ENCODE results near the gene PDE7B. TPM values are rescaled to one million over a fixed set of nuclear protein-coding genes. Genes with fewer than 3 reads are reported as not detected.
"Not testable (repeated sequence)": the region's sequence is repeated elsewhere in the genome, so short reads cannot be mapped to it uniquely, and the experiment has no call there.

The PDE7B gene
- total RNA-seq, 2 experiments from 2014 or later = 0.38 to 0.40 TPM

DNA sequence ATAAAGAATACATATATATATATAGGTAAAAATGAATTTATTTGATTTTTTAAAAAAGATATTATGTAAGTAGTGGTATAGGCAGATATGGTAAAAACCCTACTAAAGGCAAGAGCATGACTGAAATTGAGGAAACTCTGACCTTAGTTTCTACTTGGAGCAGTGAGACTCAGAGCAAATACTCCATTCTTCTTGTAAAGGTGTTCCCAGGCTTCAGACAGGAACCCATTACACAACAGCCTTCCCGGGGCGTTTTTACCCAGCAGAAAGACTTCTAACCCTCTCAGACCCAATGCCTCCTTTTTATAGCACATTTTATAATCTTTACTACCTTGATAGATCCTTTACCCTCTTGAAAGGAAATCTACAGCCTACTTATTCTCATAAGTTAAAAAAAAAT, 274.1 kb downstream of the PDE7B start:
- CTCF ChIA-PET = no interaction called here
- POLR2A ChIA-PET = no interaction called here

DNA sequence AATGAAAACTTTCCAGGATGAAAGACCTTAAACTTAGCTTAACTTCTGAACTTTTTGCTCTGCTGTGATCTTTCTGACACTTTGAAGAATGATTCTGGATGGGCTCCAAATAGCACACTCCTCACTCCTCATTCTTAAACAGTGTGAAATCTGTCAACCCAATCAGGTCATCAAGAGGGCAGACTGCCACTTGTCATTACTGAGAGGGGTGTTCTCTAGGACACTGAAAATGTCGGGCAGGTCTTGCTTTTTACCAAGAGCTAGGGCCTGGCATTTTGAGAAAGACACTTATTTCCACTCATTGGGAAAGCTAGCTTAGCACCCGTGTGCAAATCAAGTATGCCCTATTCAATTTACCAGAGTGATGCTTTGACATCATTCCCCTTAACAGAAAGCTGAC, 276.4 kb downstream of the PDE7B start:
- CTCF ChIA-PET = no interaction called here
- POLR2A ChIA-PET = no interaction called here

DNA sequence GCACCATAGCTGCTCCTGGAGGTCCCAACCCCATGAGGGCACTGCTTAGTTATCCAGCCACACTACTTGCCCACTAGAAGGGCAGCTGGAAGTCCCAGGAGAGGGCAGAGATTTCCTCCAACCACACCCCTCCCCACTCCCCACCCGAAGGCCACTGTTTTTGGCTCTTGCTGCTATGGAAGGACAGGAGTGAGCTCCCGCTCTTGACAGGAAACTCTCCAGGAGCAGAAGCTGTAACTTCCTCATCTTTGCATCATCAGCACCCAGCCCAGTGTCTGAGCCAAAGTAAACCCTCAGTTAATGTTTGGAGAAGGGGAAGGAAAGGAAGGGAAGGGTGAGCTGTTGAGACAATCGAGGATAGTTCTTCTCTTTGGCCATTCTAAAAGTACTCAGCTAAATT, 277.9 kb downstream of the PDE7B start:
- CTCF ChIA-PET = no interaction called here
- POLR2A ChIA-PET = no interaction called here

DNA sequence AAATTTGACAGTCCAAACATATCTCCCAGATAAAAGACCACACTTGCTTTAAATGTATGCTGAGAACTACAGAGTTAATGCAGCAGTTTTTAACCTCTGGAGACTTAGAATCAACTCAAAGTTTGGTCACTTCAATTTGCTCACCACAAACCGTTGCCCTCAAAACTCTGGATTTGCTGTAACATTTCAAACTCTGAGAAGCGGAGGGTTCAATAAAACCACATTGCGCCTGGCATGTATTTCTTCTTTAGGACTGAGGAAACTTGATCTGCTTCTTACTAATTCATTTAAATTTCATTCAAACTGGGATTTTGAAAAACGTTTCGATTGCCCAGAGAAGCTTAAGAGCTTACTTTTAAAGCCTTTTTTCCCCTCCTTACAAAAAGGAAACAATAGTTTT, 282.8 kb downstream of the PDE7B start:
- ChIA-PET POLR2A (no interaction called here), CTCF (interaction anchor here (0.7 kb wide), 1 partner anchor 221 kb away, joined by 7 read pairs; no protein-coding TSS in a partner anchor)

DNA sequence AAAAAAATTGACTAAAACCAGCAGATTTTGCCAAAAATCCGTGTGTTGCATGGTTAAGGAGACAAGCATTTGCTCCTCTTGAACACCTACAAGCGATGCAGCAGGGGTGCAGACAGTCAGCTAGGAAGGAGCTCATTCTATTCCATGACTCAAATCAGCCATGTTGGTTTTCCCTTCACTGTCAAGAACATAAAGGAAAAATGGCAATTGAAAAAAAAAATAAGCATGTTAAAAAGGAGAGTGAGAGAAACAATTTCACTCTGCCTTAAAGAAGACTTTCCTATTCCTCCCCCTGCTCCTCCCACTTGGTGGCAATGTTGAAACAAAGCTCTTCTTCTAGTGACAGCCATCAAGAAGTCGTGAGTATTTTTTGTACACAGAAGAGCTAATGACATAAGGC, 283.2 kb downstream of the PDE7B start:
- CTCF ChIA-PET = interaction anchor here (0.7 kb wide), 1 partner anchor 222 kb away, joined by 7 read pairs; no protein-coding TSS in a partner anchor
- POLR2A ChIA-PET = no interaction called here

DNA sequence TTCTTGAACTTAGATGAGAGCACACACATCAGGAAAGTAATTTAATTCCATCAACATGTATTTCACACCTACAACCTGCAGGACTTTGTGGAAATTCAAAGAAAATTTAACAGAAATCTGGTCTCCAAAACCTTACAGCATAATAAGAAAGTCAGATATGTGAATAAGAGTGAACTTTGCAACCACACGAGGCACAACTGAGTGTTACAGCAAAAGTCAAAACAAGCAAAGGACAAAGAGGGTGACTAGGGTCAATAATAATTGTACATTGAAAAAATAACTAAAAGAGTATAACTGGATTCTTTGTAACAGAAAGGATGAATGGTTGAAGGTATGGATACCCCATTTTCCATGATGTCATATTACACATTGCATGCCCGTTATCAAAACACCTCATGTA, 284.8 kb downstream of the PDE7B start:
- POLR2A ChIA-PET = no interaction called here
- CTCF ChIA-PET = no interaction called here

DNA sequence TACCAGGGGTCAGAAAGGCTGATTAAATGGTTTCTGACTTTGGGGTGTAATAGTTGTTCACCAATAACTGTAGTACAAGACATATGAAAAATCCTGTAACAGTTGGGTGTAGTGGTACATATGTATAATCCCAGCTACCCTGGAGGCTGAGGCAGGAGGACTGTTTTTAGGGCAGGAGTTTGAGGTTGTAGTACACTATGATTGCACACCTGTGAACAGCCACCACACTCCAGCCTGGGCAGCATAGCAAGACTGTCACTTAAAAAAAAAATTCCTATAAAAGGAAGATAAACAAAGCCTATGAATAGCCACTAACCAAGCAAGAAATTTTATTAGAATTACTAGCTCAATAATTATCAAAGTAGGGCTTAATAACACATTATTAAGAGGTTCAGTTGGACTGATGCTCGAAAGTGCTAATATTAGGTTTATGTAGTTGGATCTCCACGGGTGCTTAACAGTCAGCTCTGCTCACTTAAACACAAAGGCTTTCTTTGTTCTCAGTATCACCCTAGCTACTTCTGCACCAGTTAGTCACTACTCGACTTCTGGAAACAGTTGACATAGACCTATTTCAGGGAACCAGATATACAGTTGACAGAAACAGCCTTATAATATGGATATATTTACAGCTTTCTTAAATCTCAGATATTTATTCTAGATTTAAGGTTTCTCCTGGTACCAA, 285.6 kb downstream of the PDE7B start:
- ChIA-PET POLR2A (no interaction called here), CTCF (no interaction called here)

DNA sequence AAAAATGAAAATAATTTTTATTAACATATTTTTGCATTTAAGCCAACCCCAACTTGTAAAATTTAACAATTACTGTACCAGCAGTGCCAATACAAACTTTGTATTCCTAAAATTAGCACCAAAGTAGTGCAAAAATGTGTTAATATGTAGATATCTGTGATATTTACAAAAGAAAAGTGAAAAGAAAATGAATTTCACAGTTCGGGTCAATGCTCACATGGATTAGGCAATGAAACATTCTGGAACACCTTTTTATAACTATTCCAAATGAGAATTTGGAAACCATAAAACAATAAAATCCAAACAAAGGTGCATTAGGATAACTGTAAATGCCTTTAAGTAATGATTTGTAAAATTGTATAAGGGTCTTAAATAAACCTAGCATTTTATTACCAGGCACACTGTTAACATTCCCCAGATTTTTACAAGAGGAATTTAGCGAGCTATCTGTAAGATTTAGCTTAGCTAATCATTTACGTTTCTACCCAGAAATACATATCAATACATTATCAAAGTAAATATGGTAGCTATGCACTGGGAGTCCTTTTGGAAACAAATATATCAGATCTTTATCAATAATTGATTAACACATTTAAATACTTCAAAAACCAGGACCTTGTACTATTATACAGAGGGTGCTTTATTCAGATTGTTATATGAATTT, 286.4 kb downstream of the PDE7B start:
- CTCF ChIA-PET = no interaction called here
- POLR2A ChIA-PET = no interaction called here

DNA sequence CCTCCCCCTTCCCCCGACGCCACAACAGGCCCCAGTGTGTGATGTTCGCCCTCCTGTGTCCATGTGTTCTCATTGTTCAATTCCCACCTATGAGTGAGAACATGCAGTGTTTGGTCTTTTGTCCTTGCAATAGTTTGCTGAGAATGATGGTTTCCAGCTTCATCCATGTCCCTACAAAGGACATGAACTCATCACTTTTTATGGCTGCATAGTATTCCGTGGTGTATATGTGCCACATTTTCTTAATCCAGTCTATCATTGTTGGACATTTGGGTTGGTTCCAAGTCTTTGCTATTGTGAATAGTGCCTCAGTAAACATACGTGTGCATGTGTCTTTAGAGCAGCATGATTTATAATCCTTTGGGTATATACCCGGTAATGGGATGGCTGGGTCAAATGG, 287.6 kb downstream of the PDE7B start:
- POLR2A ChIA-PET, CTCF ChIA-PET: not testable (repeated sequence)

DNA sequence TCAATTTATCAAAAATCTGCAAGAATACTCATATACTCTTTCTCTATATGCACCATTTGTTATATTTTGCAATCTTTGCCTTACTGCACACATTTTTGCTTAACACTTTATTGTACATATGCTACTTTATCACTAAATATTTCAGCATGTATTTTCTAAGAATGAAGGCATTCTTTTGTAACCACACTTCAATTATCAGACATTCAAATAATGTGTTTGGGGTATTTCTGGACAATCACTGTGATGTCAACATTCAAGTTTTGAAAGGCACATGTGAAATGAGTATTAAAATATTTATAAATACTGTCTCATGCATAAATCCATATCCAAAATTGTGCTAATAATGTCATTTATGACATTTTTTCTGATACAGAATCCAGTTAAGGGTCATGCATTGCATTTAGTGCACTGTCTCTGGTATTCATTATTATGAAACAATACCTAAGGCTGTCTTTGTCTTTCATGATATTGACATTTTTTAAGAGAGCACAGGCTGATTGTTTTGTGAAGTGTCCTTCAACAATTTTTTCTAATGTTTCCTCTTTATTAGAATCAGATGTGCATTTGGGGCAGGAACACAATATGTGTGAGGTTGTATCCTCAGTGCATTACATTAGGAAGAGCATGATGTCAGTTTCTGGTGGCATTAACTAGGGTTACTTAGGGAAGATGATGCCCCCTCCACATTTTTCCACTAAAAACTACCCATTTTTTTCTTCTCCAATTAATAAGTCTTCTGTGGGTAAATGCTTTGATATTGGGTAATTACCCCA, 292.9 kb downstream of the PDE7B start:
- ChIA-PET POLR2A (no interaction called here), CTCF (no interaction called here)

DNA sequence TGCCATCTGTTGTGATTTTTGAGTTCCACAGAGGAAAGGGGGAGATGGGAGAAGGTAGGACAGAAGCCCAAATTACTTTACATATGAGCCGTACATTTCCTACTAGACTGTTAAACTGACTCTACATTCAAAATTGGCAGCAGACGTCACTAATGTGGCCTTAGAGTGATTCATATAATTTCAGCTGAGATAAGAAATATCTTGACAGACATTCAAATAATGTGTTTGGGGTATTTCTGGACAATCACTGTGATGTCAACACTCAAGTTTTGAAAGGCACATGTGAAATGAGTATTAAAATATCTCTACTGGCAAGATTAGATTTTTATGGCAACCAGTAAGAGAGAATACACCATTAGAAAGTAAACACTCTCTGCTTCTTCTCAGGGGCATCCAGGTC, 294.6 kb downstream of the PDE7B start:
- CTCF ChIA-PET = no interaction called here

DNA sequence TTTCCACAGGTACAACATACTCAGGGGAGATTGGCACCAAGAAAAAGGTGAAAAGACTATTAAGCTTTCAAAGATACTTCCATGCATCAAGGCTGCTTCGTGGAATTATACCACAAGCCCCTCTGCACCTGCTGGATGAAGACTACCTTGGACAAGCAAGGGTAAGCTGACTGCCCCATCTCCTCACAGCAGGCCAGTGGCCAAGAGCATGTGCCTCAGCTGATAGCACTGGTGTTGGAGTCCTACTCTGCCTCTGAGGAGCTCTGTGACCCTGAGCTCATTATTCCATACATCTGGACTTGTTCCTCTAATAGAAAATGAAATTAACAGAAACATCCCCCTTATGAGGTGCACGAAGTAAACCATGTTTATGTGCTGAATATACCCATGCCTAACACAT, 295.8 kb downstream of the PDE7B start:
- ChIA-PET CTCF (no interaction called here), POLR2A (no interaction called here)

More for the DNA sequence above, 294.6 kb downstream of the PDE7B start:
- POLR2A ChIA-PET = no interaction called here

DNA sequence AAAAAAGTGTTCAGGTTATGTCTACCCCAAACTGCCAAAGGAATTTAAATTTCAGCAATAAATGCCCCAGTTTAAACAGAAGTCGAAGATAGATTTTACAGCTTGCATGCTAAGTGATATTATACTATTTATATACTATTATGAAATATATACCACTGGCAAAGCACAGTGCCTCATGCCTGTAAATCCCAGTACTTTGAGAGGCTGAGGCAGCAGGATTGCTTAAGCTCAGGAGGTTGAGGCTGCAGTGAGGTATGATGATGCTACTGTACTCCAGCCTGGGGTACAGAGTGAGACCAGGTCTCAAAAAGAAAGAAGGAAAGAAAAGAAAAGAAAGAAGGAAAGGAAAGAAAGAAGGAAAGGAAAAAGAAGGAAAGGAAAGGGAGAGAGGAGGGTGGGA, 296.6 kb downstream of the PDE7B start:
- ChIA-PET POLR2A (no interaction called here), CTCF (no interaction called here)

DNA sequence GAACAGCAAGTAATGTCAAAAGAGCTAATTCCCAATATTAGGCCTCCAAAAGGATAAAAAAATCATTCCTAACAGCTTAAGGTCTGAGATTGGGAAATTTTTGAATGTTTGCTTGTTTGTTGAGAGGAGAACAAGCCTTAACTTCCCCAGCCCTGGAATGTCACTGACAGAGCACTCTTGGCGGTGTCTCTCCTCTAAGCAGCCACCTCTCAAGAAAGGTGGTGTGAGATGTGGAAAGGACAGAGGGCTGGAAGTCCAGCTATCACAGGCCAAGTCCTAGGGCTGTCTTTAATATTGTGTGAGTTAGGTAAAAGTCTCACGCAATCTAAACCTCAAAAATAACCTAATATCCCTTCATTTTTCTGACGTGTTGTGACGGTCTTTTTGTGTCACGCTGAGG, 297.0 kb downstream of the PDE7B start:
- ChIA-PET CTCF (no interaction called here), POLR2A (no interaction called here)

DNA sequence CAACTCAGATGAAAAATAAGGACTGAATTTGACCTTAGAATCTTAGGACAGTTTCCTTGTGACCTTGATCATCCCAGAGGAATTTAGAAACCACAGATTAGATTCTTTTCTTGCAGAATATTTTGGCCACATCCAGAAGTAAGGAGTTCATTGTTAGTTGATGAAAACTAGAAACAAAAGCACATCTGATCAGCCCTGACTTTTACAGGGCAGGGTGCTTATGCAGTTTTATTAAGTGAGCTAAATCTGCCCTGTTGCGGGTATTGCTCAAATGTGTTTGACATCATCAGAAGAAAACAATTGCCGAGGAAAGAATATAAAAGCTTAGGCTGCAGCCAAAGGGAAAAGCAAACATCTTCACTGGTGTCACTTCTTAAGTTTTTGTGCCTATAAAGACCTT, 297.8 kb downstream of the PDE7B start:
- ChIA-PET CTCF (no interaction called here), POLR2A (no interaction called here)

DNA sequence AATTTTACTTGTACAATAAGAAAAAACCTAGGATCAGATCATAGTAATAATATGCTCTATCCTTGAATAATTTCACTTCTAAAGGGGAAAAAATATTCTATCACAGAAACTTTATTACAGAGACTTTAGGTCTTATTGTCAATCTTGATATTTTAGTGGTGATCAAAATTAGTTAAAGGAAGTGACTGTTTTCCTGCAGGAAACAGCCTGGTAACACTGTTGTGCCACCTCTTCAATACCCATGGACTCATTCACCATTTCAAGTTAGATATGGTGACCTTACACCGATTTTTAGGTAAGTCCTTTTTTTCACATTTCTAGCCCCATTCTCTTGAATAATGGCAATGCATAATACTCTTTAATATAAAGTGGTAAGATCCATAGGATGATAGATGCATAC, 299.5 kb downstream of the PDE7B start:
- POLR2A ChIA-PET = no interaction called here
- CTCF ChIA-PET = no interaction called here

DNA sequence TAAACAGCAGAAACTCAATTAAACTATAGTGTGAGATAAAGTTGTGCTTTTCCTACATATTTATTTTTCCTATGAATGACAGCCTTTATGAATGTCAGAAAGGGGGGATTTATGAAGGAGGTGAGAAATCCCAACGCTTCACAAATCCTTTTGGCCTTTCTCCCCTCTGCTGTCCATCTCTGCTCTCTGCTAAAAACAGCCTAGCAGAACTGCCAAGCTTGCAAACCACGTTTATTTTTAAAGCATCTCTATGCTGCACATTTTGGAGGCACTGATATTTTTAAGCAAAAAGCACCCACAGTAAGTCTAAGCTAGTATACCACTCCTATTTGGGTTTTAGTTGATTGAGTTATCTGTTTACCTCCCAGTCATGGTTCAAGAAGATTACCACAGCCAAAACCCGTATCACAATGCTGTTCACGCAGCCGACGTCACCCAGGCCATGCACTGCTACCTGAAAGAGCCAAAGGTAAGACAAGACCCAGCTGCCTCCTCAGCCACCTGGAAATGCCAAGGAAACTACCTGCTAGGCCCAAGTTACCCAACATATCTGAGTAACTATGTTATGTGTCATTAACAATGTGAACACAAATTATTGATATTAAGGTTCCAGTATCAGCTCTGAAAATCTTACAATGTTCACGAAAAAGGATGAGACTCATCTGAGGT, 302.3 kb downstream of the PDE7B start:
- POLR2A ChIA-PET = interaction anchor here (0.6 kb wide), 1 partner anchor 226 kb away, joined by 4 read pairs; no protein-coding TSS in a partner anchor
- CTCF ChIA-PET = no interaction called here

DNA sequence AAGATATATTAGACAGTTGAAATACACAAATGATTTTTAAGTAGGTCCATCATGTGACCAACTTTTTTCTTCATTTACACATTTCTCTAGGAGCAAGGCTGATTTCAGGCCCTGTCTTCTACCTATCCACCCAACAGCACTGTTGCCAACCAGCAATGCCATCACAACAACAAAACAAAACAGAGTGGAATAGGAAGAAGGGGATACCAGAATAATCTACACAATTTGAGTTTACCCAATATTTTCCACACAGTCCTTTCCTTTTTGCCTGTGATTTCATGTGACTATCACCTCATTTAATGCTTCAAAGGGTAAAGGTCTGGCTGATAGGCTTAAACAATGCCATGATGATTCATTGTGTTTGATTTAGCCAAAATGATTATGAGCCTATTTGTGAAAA, 303.7 kb downstream of the PDE7B start:
- POLR2A ChIA-PET = no interaction called here
- CTCF ChIA-PET = interaction anchor here (0.7 kb wide), 1 partner anchor 395 kb away, joined by 3 read pairs; no protein-coding TSS in a partner anchor

DNA sequence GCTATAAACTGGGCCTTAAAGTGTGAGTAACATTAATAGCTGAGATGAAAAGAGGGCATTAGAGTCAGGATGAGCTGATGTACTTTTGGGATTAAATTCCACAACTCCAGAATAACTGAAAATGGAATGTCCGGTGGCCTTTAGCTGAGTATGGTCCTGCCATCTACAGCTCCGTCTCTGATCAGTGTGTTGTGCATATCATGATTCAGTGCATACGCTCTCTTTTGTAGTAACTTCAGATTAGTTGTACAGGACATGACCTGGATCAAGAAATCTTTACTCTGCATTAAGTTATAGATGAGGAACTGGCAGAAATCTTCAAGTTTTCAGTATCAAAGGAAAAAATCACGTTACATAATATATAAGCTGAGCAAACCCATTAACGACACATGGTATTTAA, 306.2 kb downstream of the PDE7B start:
- ChIA-PET CTCF (no interaction called here), POLR2A (no interaction called here)

DNA sequence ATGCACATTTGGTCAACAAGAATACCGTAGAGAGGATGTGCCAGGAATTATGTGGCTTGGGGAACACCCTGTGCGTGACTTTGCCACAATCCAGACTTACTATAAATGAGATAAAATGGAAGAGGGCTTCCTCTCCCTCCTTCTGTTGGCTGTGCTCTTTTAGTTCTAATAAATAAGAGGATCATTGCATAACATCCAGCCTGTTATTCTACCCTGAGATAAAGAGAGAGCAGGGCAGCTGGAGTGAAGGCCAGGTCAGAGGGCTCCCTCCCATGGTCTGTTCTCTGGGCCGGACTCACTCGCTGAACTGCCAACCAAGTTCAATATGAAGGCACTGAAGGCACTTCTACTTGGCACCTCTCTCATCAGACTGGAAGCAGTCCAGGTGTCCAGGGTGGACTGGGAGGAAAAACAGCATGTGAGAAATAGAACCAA, 306.9 kb downstream of the PDE7B start:
- ChIA-PET POLR2A (no interaction called here), CTCF (no interaction called here)

DNA sequence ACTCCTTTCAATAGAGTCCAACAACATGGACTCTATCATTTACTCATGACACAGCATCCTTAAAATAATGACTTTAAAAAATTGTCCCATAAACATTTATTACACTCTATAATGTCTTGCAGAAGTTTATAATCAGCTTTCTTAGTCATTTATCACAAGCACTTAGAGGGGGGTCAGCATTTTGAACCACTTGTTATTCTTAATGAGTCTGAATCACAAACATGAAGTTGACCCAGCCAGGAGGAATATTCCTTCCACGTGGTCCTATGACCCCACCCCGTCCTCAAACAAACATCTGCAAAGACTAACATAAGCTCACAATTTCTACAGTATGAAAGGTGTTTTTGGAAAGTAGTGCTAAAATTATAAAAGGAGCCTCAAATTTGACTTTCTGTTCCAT, 307.5 kb downstream of the PDE7B start:
- CTCF ChIA-PET = no interaction called here

More for the DNA sequence above, 307.5 kb downstream of the PDE7B start:
- POLR2A ChIA-PET = no interaction called here

Measured in activated CD8-positive, alpha-beta memory T cell treated with anti-CD3 and anti-CD28 coated beads for 36 hours (primary cell).